Keratinocyte (primary cell): ENCODE results near the gene TMEM17. TPM values are rescaled to one million over a fixed set of nuclear protein-coding genes. Genes with fewer than 3 reads are reported as not detected.

Experiments used
- DNase-seq: peaks from one replicate; pipeline ENCODE4 v3.0.0-alpha.2; 2011; ENCODE audit warnings: low read depth, missing footprints, low spot score
- FAIRE-seq: peaks from 2 replicates; lab custom pipeline; 2011; peaks lifted over from hg19 to GRCh38; lab: Jason Lieb, UNC
- H2AFZ ChIP-seq: 2 replicates; pipeline ENCODE4 v1.6.0; 2012; ENCODE audit warnings: low read length, control low read depth, inconsistent platforms; ENCODE audit not compliant: control insufficient read depth
- H3K27ac ChIP-seq: 2 replicates; pipeline ENCODE4 v1.5.1; 2011; ENCODE audit warnings: low read length; ENCODE audit not compliant: control insufficient read depth, insufficient read depth
- H3K27me3 ChIP-seq: 3 replicates; pipeline ENCODE4 v1.6.0; 2011; ENCODE audit warnings: low read length; ENCODE audit not compliant: control insufficient read depth, insufficient read depth; ENCODE audit errors: extremely low read depth
- H3K36me3 ChIP-seq, 2 experiments: 2 replicates in 1 of 2; 3 replicates in 1 of 2; pipeline ENCODE4 v1.5.1; 2011; ENCODE audit warnings: low read length in 2 of 2, mild to moderate bottlenecking in 1 of 2; ENCODE audit not compliant: control insufficient read depth in 2 of 2, insufficient read depth in 2 of 2; ENCODE audit errors: extremely low read depth in 1 of 2
- H3K4me1 ChIP-seq: 3 replicates; pipeline ENCODE4 v1.5.1; 2011; ENCODE audit warnings: low read length; ENCODE audit not compliant: control insufficient read depth, insufficient read depth; ENCODE audit errors: extremely low read depth
- H3K4me2 ChIP-seq: 3 replicates; pipeline ENCODE4 v1.6.0; 2011; ENCODE audit warnings: low read depth, low read length; ENCODE audit not compliant: control insufficient read depth, insufficient read depth; ENCODE audit errors: extremely low read depth
- H3K4me3 ChIP-seq, 3 experiments: fragments of 200-600 bp in 1 of 3; sonication (generic) in 1 of 3; 2 replicates in 2 of 3; 3 replicates in 1 of 3; pipeline ENCODE4 v1.5.1; 2011 to 2016; ENCODE audit warnings: low read length in 3 of 3, mild to moderate bottlenecking in 3 of 3, control low read depth in 2 of 3, inconsistent platforms in 1 of 3, low read depth in 1 of 3, mixed read lengths in 1 of 3, mixed run types in 1 of 3, moderate library complexity in 1 of 3; ENCODE audit not compliant: control insufficient read depth in 2 of 3, insufficient read depth in 2 of 3; ENCODE audit errors: extremely low read depth in 1 of 3
- H3K79me2 ChIP-seq: 2 replicates; pipeline ENCODE4 v1.6.0; 2012; ENCODE audit warnings: low read length; ENCODE audit not compliant: control insufficient read depth, insufficient read depth
- H3K9ac ChIP-seq: 3 replicates; pipeline ENCODE4 v1.6.0; 2011; ENCODE audit warnings: low read length; ENCODE audit not compliant: control insufficient read depth, insufficient read depth; ENCODE audit errors: extremely low read depth
- H3K9me1 ChIP-seq: 3 replicates; pipeline ENCODE4 v1.6.0; 2011; ENCODE audit warnings: low read length; ENCODE audit not compliant: control insufficient read depth, insufficient read depth; ENCODE audit errors: extremely low read depth
- H3K9me3 ChIP-seq: 2 replicates; pipeline ENCODE4 v1.5.1; 2012; ENCODE audit warnings: low read depth, low read length; ENCODE audit not compliant: control insufficient read depth
- H4K20me1 ChIP-seq: 3 replicates; pipeline ENCODE4 v1.6.0; 2011; ENCODE audit warnings: low read length; ENCODE audit not compliant: control insufficient read depth, insufficient read depth; ENCODE audit errors: extremely low read depth
- EZH2 ChIP-seq: IDR thresholded peaks from one replicate; pipeline ENCODE4 v1.6.1; 2012; ENCODE audit warnings: inconsistent platforms, mild to moderate bottlenecking, low read length, moderate library complexity
- dilution Hi-C: fragments of 300-500 bp; cut with MboI; formaldehyde crosslinking; loops from one replicate; pipeline ENCODE4 v1.7.0; 2020; ENCODE audit warnings: low sequenced_read_pairs; ENCODE audit not compliant: extremely low pct_ligation_motif_present
- polyA plus RNA-seq, 5 experiments: library from polyadenylated mRNA; depleted of rRNA in 3 of 5; stranded (reverse) in 3 of 5; stranded (forward) in 1 of 5; unstranded in 1 of 5; fragments of >200 nt; gene quantifications; 1 replicate in 1 of 5; 2 replicates in 3 of 5; 3 replicates in 1 of 5; pipeline versions ENCODE4 v1.2.1 to v1.2.3, GENCODE V29; 2011 to 2012; ENCODE audit warnings: missing spikeins in 2 of 5, low read depth in 1 of 5, low replicate concordance in 1 of 5
- TF ChIP-seq, protein P1 (sequence below), 3 experiments: IDR thresholded peaks in 1 of 3; conservative IDR thresholded peaks in 1 of 3; optimal IDR thresholded peaks in 1 of 3; 2 replicates in 2 of 3; 3 replicates in 1 of 3; pipeline versions ENCODE3 to v1.5.1; 2011; ENCODE audit warnings: low read length in 3 of 3, mild to moderate bottlenecking in 3 of 3, moderate library complexity in 2 of 3, control low read depth in 1 of 3, inconsistent platforms in 1 of 3; ENCODE audit not compliant: insufficient read depth in 2 of 3; ENCODE audit errors: extremely low read depth in 1 of 3

Gene TMEM17
- polyA plus RNA-seq, 1 donor (not counting 4 experiments of a cell fraction or from before 2014, with no cell fraction given): 5.1 TPM

DNA sequence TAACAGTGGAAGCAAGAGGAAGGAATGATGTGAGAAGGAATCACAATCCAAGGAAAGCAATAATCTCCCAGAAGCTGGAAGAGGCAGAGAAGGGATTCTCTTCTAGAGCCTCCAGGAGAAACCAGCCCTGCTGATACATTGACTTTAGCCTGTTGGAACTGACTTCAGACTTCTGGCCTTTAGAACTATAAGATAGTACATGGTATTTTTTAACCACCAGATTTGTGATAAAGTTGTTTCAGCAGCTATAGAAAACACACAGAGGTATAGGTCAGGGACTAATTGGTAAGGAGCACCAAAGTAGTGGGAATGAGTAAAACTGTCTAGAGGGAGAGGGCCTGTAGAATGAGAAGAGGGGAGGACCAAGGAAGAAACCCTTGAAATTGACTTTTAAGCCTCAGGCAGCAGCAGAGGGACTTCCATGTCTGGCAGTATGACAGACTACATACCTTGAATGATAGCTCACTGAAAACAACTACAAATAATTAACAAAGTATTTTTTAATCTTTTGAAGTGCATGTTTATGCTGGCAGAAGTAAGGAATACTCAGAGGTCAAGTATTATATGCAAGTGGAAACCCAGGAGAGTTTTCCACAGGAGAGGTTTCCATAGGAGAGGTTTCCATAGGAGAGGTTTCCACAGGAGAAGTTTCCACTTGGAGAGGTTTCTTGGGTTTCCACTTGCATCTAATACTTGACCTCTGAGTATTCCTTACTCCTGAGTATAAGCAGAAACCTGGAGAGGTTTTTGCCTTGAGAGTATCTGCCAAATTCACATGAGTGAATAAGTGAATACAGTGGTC lies 33.8 kb upstream of the TMEM17 start:
- H3K4me1 ChIP-seq: peaks cover 23% of the 10 kb centered on the region
- no peak overlapping the region for H3K4me2 ChIP-seq
- no peaks in the 10 kb centered on the region for H4K20me1 ChIP-seq
- H3K27ac ChIP-seq: no peak overlapping the region
- H3K4me3 ChIP-seq: no peak overlapping the region
- no peak overlapping the region for H3K9ac ChIP-seq
- no peaks in the 10 kb centered on the region for H3K9me1 ChIP-seq
- no peaks in the 10 kb centered on the region for H3K27me3 ChIP-seq
- H2AFZ ChIP-seq: no peak overlapping the region
- no peaks in the 10 kb centered on the region for H3K9me3 ChIP-seq
- no peaks in the 10 kb centered on the region for H3K36me3 ChIP-seq
- TF ChIP-seq EZH2: no peak
- TF ChIP-seq, protein P1, sequence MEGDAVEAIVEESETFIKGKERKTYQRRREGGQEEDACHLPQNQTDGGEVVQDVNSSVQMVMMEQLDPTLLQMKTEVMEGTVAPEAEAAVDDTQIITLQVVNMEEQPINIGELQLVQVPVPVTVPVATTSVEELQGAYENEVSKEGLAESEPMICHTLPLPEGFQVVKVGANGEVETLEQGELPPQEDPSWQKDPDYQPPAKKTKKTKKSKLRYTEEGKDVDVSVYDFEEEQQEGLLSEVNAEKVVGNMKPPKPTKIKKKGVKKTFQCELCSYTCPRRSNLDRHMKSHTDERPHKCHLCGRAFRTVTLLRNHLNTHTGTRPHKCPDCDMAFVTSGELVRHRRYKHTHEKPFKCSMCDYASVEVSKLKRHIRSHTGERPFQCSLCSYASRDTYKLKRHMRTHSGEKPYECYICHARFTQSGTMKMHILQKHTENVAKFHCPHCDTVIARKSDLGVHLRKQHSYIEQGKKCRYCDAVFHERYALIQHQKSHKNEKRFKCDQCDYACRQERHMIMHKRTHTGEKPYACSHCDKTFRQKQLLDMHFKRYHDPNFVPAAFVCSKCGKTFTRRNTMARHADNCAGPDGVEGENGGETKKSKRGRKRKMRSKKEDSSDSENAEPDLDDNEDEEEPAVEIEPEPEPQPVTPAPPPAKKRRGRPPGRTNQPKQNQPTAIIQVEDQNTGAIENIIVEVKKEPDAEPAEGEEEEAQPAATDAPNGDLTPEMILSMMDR (optimal IDR thresholded peaks at IDR 0.05 in 1 of 3, IDR thresholded peaks at IDR 0.05 in 1 of 3, conservative IDR thresholded peaks at IDR 0.05 in 1 of 3; ENCODE audit: extremely low read depth in 1 of 3, insufficient read depth in 2 of 3, low read length in 3 of 3): no peak
- peak; percentile 51 for FAIRE-seq
- dilution Hi-C loops: no loop called here
- H3K79me2 ChIP-seq: no peaks in the 10 kb centered on the region
- no peak for DNase-seq

DNA sequence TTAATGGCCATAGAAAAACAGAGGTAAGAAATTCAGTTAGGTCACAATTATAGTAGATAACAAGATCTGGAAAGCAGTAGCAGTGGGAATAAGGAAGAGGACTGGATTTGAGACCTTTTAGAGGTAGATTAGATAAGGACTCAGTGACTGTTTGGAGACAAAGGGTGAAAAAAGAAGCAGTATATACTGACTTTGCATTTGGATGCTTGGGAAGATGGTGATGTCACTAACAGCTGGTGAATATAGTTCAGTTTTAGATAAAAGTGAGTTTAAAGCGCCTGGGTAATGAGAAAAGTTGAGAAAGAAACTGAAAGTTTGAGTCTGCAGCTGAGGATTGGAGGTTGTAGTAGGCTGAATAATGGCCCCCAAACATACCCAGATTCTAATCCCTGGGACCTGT lies 32.8 kb upstream of the TMEM17 start:
- Histone ChIP-seq H3K4me1 (peaks cover 24% of the 10 kb centered on the region), H2AFZ (no peak overlapping the region), H3K9ac (no peak overlapping the region), H3K36me3 (no peaks in the 10 kb centered on the region), H3K4me3 (no peak overlapping the region), H3K4me2 (no peak overlapping the region), H3K9me1 (no peaks in the 10 kb centered on the region), H3K9me3 (no peaks in the 10 kb centered on the region), H3K79me2 (no peaks in the 10 kb centered on the region), H3K27me3 (no peaks in the 10 kb centered on the region), H3K27ac (no peak overlapping the region), H4K20me1 (no peaks in the 10 kb centered on the region)
- FAIRE-seq: no peak
- TF ChIP-seq EZH2: no peak
- TF ChIP-seq, protein P1 (optimal IDR thresholded peaks at IDR 0.05 in 1 of 3, IDR thresholded peaks at IDR 0.05 in 1 of 3, conservative IDR thresholded peaks at IDR 0.05 in 1 of 3; ENCODE audit: extremely low read depth in 1 of 3, insufficient read depth in 2 of 3, low read length in 3 of 3): no peak
- dilution Hi-C loops: no loop called here
- DNase-seq: no peak
